OCI-LY1 (cell line): ENCODE data around the gene STRADB.
A peak's percentile ranks its signal among the peaks of the same experiment; 100 is the strongest.

Experiments used
- H2AFZ ChIP-seq: fragments of 200-600 bp; sonication (generic), shearing (Covaris generic); 2 replicates; pipeline ENCODE4 v1.6.0; 2014; ENCODE audit warnings: antibody characterized with exemption, mild to moderate bottlenecking, low read length
- H3F3A ChIP-seq: fragments of 200-600 bp; sonication (generic), shearing (Covaris generic); 2 replicates; pipeline ENCODE4 v1.6.0; 2014; ENCODE audit warnings: mild to moderate bottlenecking, antibody characterized with exemption, low read length, moderate library complexity; ENCODE audit not compliant: insufficient read depth
- H3K27ac ChIP-seq: fragments of 200-600 bp; sonication (generic); 2 replicates; pipeline ENCODE4 v1.5.1; 2014; ENCODE audit warnings: low read length, mixed run types, mild to moderate bottlenecking, low read depth; ENCODE audit not compliant: poor library complexity, severe bottlenecking
- H3K27me3 ChIP-seq: fragments of 200-600 bp; sonication (generic); 2 replicates; pipeline ENCODE4 v1.6.0; 2014; ENCODE audit warnings: antibody characterized with exemption, mild to moderate bottlenecking, low read length, moderate library complexity; ENCODE audit not compliant: insufficient read depth
- H3K36me3 ChIP-seq: fragments of 200-600 bp; sonication (generic); 2 replicates; pipeline ENCODE4 v1.6.1; 2014; ENCODE audit warnings: mild to moderate bottlenecking, antibody characterized with exemption, low read length, moderate library complexity, mixed read lengths; ENCODE audit not compliant: insufficient read depth
- H3K4me1 ChIP-seq: fragments of 200-600 bp; sonication (generic); 2 replicates; pipeline ENCODE4 v1.5.1; 2014; ENCODE audit warnings: mild to moderate bottlenecking, low read length, moderate library complexity; ENCODE audit not compliant: insufficient read depth, severe bottlenecking
- H3K4me2 ChIP-seq: fragments of 200-600 bp; sonication (generic), shearing (Covaris generic); 2 replicates; pipeline ENCODE4 v1.6.1; 2014; ENCODE audit warnings: low read length
- H3K4me3 ChIP-seq: fragments of 200-600 bp; sonication (generic); 2 replicates; pipeline ENCODE4 v1.5.1; 2014; ENCODE audit warnings: low read length, low read depth, mild to moderate bottlenecking, mixed read lengths; ENCODE audit not compliant: poor library complexity, severe bottlenecking
- H3K79me2 ChIP-seq: fragments of 200-600 bp; shearing (Covaris generic); 2 replicates; pipeline ENCODE4 v1.6.1; 2016; ENCODE audit warnings: mixed run types, low read length, mixed read lengths; ENCODE audit not compliant: insufficient read depth
- H3K9ac ChIP-seq: fragments of 200-600 bp; sonication (generic), shearing (Covaris generic); 2 replicates; pipeline ENCODE4 v1.6.1; 2014; ENCODE audit warnings: mild to moderate bottlenecking, low read length, mixed read lengths
- H3K9me2 ChIP-seq: fragments of 200-600 bp; sonication (generic), shearing (Covaris generic); 2 replicates; pipeline ENCODE4 v1.6.1; 2014; ENCODE audit warnings: low read depth, mild to moderate bottlenecking, low read length, mixed read lengths
- H3K9me3 ChIP-seq: fragments of 200-600 bp; shearing (Covaris generic); 2 replicates; pipeline ENCODE4 v1.6.1; 2014; ENCODE audit warnings: low read length, mixed read lengths
- H4K20me1 ChIP-seq: fragments of 200-600 bp; sonication (generic), shearing (Covaris generic); 2 replicates; pipeline ENCODE4 v1.6.0; 2016; ENCODE audit warnings: mild to moderate bottlenecking, low read length; ENCODE audit not compliant: insufficient read depth
- EZH2 ChIP-seq: fragments of 200-600 bp; sonication (generic), shearing (Covaris generic); IDR thresholded peaks from 2 replicates; pipeline ENCODE4 v1.8.0; 2017; ENCODE audit warnings: borderline replicate concordance, mixed run types, mild to moderate bottlenecking, antibody characterized with exemption, low read length, moderate library complexity, mixed read lengths
- TF ChIP-seq, protein P1 (sequence below): fragments of 200-600 bp; sonication (generic), shearing (Covaris generic); IDR thresholded peaks from 2 replicates; pipeline ENCODE4 v1.5.1; 2017; ENCODE audit warnings: mild to moderate bottlenecking, antibody characterized with exemption, low read length, moderate library complexity, mixed read lengths

Gene STRADB

DNA sequence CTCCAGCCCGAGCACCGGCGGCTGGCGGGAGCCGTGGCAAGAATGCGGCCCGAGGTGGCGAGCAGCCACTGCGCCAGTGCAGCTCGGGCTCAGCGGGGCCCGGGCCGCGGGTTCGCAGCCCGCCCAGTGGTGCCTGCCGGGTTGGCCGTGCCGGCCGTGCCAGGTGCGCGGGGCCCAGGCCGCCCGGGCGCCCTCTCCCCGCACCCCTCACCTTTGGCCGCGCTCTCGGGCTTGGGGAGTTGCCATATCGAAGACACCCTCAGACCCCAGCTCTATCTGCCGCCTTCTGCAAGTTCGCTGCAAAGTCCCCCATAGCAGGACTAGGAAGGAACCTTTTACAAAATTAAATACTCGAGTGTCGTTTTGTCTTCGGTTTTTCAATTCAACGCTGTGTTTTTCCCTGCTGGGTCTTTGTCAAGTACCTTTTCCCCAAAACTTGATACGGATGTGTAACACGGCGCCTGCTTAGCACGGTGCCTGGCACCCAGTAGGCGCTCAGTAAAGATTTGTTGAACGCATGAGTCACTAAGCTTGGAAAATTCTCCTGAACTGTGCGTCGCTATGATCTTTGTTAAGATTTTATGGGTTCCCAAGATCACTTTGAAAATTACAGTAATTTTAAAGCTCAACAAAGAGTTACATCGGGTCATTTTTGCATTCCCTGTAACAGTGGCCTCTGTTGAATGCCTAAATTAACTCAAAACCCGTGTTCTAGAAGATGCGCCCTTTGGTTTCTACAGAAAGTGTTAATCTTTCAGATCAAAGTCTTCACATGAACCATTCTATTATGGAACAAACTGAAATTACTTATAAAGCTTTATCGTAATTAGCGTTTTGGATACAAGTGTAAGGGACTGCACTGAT lies 750 bp downstream of the STRADB start:
- Histone ChIP-seq H3K4me3 (peak overlapping the region; percentile 100), H3K4me1 (peaks cover 12% of the 10 kb centered on the region), H3K36me3 (no peaks in the 10 kb centered on the region), H2AFZ (no peak overlapping the region), H3K9me2 (no peaks in the 10 kb centered on the region), H3F3A (no peaks in the 10 kb centered on the region), H3K9ac (peak overlapping the region; percentile 97; the same call in 1 of the 2 replicates), H3K9me3 (no peaks in the 10 kb centered on the region), H3K27me3 (no peaks in the 10 kb centered on the region), H3K27ac (no peak overlapping the region), H3K79me2 (no peaks in the 10 kb centered on the region; the same call in 1 of the 2 replicates), H3K4me2 (peak overlapping the region; percentile 62), H4K20me1 (no peaks in the 10 kb centered on the region)
- TF ChIP-seq EZH2, result no peak
- TF ChIP-seq, protein P1, sequence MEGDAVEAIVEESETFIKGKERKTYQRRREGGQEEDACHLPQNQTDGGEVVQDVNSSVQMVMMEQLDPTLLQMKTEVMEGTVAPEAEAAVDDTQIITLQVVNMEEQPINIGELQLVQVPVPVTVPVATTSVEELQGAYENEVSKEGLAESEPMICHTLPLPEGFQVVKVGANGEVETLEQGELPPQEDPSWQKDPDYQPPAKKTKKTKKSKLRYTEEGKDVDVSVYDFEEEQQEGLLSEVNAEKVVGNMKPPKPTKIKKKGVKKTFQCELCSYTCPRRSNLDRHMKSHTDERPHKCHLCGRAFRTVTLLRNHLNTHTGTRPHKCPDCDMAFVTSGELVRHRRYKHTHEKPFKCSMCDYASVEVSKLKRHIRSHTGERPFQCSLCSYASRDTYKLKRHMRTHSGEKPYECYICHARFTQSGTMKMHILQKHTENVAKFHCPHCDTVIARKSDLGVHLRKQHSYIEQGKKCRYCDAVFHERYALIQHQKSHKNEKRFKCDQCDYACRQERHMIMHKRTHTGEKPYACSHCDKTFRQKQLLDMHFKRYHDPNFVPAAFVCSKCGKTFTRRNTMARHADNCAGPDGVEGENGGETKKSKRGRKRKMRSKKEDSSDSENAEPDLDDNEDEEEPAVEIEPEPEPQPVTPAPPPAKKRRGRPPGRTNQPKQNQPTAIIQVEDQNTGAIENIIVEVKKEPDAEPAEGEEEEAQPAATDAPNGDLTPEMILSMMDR, result no peak

DNA sequence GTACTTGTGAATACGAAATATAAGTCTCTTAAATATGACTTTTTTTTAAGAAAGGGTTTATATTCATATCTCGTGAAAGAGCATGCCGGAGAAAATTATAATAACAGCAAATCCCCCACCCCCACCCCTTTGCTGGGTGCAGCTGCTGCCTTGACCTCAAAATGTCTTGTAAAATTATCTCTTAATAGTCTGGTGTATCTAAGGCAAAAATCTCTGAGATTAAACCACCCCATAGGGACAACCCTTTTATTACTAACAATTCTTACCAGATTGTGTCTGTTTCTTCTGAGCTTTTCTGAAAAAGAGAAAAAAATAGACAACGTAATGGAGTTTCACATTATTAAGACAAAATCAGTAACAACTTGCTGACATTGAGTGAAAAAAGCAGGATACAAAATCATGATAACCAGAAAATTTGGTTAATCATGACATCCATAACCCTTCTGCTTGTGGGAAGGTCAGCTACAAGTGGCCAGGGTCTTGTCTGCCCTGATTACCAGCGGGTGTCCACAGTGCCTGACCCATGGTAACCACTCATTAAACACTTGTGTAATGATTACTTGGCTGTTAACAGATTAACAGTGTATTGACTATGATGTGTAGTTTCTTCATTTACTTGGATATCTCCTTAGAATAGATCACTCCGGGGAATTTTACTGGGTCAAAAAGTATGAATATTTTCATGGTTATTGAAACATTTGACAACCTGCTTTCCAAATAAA lies 1.5 kb downstream of the STRADB start:
- no peak overlapping the region for H3K27ac ChIP-seq
- H3K9me3 ChIP-seq, result no peaks in the 10 kb centered on the region
- no peak overlapping the region for H3K4me3 ChIP-seq
- H3K27me3 ChIP-seq, result no peaks in the 10 kb centered on the region
- H3K9me2 ChIP-seq, result no peaks in the 10 kb centered on the region
- H3F3A ChIP-seq, result no peaks in the 10 kb centered on the region
- no peaks in the 10 kb centered on the region; the same call in 1 of the 2 replicates for H3K79me2 ChIP-seq
- H3K9ac ChIP-seq, result no peak overlapping the region
- H3K36me3 ChIP-seq, result no peaks in the 10 kb centered on the region
- H3K4me1 ChIP-seq, result peaks cover 12% of the 10 kb centered on the region
- H3K4me2 ChIP-seq, result no peak overlapping the region
- H2AFZ ChIP-seq, result no peak overlapping the region
- H4K20me1 ChIP-seq, result no peaks in the 10 kb centered on the region
- TF ChIP-seq, protein P1, result no peak
- no peak for TF ChIP-seq EZH2

DNA sequence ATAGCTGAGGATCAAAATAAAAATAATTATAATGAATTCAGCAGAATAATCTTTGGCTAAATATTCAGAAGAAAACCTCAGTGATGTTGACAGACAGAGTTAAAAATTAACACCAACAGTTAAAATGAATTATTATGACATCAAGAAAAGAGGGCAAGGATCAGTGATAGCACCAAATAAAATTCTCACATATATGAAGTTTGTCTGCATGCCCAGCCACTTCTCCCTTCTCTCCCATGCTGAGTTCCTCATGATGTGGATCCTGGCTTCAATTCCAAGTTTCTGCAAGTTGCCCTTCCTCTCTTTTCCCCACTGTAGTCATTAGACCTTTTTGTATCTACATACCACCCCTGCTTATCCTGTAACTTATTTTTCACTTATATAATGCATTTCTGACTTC lies 6.8 kb downstream of the STRADB start:
- no peaks in the 10 kb centered on the region for H3K9me2 ChIP-seq
- no peaks in the 10 kb centered on the region for H3F3A ChIP-seq
- H3K27me3 ChIP-seq, result no peaks in the 10 kb centered on the region
- TF ChIP-seq EZH2, result no peak
- TF ChIP-seq, protein P1, result no peak
- no peak overlapping the region for H3K4me3 ChIP-seq
- H4K20me1 ChIP-seq, result no peaks in the 10 kb centered on the region
- no peak overlapping the region for H2AFZ ChIP-seq
- no peak overlapping the region for H3K4me2 ChIP-seq
- no peaks in the 10 kb centered on the region for H3K4me1 ChIP-seq
- H3K36me3 ChIP-seq, result no peaks in the 10 kb centered on the region
- no peak overlapping the region for H3K9ac ChIP-seq
- no peaks in the 10 kb centered on the region for H3K9me3 ChIP-seq
- no peaks in the 10 kb centered on the region for H3K79me2 ChIP-seq
- no peak overlapping the region for H3K27ac ChIP-seq
